Measurements from ENCODE around the gene ZNG1F.
"Not testable (repeated sequence)": the region's sequence is repeated elsewhere in the genome, so short reads cannot be mapped to it uniquely, and the experiment has no call there.

ZNG1F gene

GRCh38 chr9:41126746-41127446, 62.2 kb downstream of the ZNG1F start:
- CTCF ChIA-PET, DNase-seq, H3K9me3 Mint-ChIP-seq, H3K36me3 Mint-ChIP-seq, H3K4me1 Mint-ChIP-seq, H3K27me3 Mint-ChIP-seq, H3K27ac Mint-ChIP-seq, H3K4me3 Mint-ChIP-seq: not testable (repeated sequence)

- H3K36me3 Mint-ChIP-seq, H3K9me3 Mint-ChIP-seq, CTCF ChIA-PET, H3K27ac Mint-ChIP-seq, DNase-seq, H3K4me1 Mint-ChIP-seq, H3K27me3 Mint-ChIP-seq, H3K4me3 Mint-ChIP-seq: not testable (repeated sequence)
Observed at GRCh38 chr9:41125936-41126335, 63.2 kb downstream of the ZNG1F start.

GRCh38 chr9:41125109-41125658, 63.9 kb downstream of the ZNG1F start:
- not testable (repeated sequence) for H3K4me1 Mint-ChIP-seq, H3K27ac Mint-ChIP-seq, H3K27me3 Mint-ChIP-seq

GRCh38 chr9:41124250-41125108, 64.6 kb downstream of the ZNG1F start:
- DNase-seq, H3K4me1 Mint-ChIP-seq, CTCF ChIA-PET, H3K27me3 Mint-ChIP-seq, H3K9me3 Mint-ChIP-seq, H3K27ac Mint-ChIP-seq, H3K4me3 Mint-ChIP-seq, H3K36me3 Mint-ChIP-seq: not testable (repeated sequence)

More at GRCh38 chr9:41125109-41125658, 63.9 kb downstream of the ZNG1F start:
- H3K9me3 Mint-ChIP-seq, H3K36me3 Mint-ChIP-seq, H3K4me3 Mint-ChIP-seq, DNase-seq, CTCF ChIA-PET: not testable (repeated sequence)

DNA sequence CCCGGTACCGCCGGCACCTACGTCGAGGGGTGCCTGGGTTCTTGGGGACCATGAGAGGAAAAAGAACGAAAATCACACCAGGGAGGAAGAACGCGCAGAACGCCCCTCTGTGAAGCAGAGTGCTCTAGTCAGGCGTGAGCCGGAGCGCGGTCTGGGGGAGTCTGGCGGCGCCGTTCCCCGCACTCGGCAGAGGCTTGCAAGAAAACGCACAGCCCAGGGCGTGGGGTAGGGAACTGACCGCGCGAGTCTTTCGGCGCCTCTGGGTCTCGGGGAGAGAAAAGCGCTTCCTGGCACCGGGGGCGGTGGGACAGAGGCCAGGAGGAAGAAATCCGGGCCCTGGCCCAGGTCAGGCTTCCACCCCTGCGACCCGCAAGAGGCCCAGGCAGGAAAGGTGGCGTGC, 65.3 kb downstream of the ZNG1F start:
- DNase-seq, H3K4me3 Mint-ChIP-seq, CTCF ChIA-PET, H3K9me3 Mint-ChIP-seq, H3K4me1 Mint-ChIP-seq, H3K27me3 Mint-ChIP-seq, H3K36me3 Mint-ChIP-seq, H3K27ac Mint-ChIP-seq: not testable (repeated sequence)

- H3K4me3 Mint-ChIP-seq: not testable (repeated sequence)
Observed at GRCh38 chr9:41123396-41123795, 65.7 kb downstream of the ZNG1F start.

GRCh38 chr9:41120696-41121095, 68.4 kb downstream of the ZNG1F start:
- H3K36me3 Mint-ChIP-seq, H3K4me1 Mint-ChIP-seq, H3K27ac Mint-ChIP-seq, CTCF ChIA-PET, DNase-seq, H3K9me3 Mint-ChIP-seq, H3K27me3 Mint-ChIP-seq, H3K4me3 Mint-ChIP-seq: not testable (repeated sequence)

More at GRCh38 chr9:41123396-41123795, 65.7 kb downstream of the ZNG1F start:
- CTCF ChIA-PET, H3K27ac Mint-ChIP-seq, H3K36me3 Mint-ChIP-seq, H3K4me1 Mint-ChIP-seq, H3K27me3 Mint-ChIP-seq, DNase-seq, H3K9me3 Mint-ChIP-seq: not testable (repeated sequence)

DNA sequence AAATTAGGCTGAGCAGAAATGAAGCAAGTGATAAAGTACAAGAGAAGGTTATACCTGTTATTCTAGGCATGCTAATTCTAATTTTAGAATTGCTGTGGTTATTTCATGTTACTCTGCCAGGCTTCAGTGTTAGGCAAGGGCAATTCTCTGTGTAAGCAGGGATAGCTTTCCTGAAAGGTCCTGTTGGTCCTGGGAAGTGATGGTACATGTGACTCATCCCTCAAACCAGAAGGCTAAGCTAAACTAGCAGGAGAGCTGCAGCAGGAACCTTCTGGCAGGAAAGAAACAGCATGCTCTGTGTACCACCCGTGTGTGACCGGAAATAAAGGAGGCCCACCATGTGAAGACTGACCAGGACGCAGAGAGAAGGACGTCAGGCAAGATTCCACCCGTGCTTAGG, 69.4 kb downstream of the ZNG1F start:
- H3K4me1 Mint-ChIP-seq, CTCF ChIA-PET, H3K27me3 Mint-ChIP-seq, DNase-seq, H3K4me3 Mint-ChIP-seq, H3K36me3 Mint-ChIP-seq, H3K27ac Mint-ChIP-seq, H3K9me3 Mint-ChIP-seq: not testable (repeated sequence)

DNA sequence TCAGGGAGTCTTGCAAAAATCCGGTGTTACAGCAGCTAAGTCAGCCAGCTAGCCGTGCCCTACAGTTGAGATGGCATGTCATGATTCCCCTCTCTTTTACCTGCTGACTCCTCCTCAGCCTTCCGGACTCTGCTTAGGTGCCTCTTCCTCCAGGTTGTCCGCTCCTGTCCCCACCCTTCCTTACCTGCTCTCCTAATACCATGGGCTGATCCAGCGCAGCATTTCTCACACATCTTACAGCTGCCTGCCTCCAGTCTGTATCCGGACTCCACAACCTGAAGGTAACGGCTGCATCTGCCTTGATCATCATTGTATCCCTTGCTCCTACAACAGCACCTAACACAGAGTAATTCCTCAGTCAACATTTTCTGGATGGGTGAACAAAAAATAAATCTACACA, 69.8 kb downstream of the ZNG1F start:
- H3K4me3 Mint-ChIP-seq, CTCF ChIA-PET: not testable (repeated sequence)

GRCh38 chr9:41113348-41113747, 75.8 kb downstream of the ZNG1F start:
- H3K4me3 Mint-ChIP-seq, CTCF ChIA-PET, DNase-seq, H3K27me3 Mint-ChIP-seq, H3K4me1 Mint-ChIP-seq, H3K27ac Mint-ChIP-seq, H3K9me3 Mint-ChIP-seq, H3K36me3 Mint-ChIP-seq: not testable (repeated sequence)

More for the DNA sequence above, 69.8 kb downstream of the ZNG1F start:
- H3K27me3 Mint-ChIP-seq, H3K9me3 Mint-ChIP-seq, H3K4me1 Mint-ChIP-seq, H3K27ac Mint-ChIP-seq, H3K36me3 Mint-ChIP-seq: not testable (repeated sequence)
- peak; percentile 17 for DNase-seq

DNA sequence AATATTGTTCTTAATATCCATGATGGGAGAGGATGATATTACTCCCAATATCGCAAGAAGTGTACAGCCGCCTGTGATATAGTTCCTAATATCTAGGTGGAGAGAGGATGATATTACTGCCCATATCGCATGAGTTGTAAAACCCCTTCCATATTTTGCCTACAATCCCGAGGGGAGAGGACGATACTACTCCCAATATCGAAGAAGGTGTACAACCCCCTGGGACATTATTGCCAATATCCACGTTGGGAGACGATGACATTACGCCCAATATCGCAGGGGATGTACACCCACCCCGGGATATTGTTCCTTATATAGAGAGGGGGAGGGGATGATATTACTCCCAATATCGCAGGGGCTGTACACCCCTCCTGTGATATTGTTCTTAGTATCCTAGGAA, 77.7 kb downstream of the ZNG1F start:
- H3K27ac Mint-ChIP-seq, H3K9me3 Mint-ChIP-seq, DNase-seq, CTCF ChIA-PET, H3K4me3 Mint-ChIP-seq, H3K36me3 Mint-ChIP-seq, H3K4me1 Mint-ChIP-seq: not testable (repeated sequence)
- peaks cover 12% of the 10 kb centered on the region for H3K27me3 Mint-ChIP-seq

GRCh38 chr9:41110913-41111312, 78.2 kb downstream of the ZNG1F start:
- CTCF ChIA-PET, H3K4me3 Mint-ChIP-seq, H3K36me3 Mint-ChIP-seq, H3K4me1 Mint-ChIP-seq, H3K9me3 Mint-ChIP-seq, DNase-seq, H3K27ac Mint-ChIP-seq: not testable (repeated sequence)
- peaks cover 12% of the 10 kb centered on the region for H3K27me3 Mint-ChIP-seq

- H3K9me3 Mint-ChIP-seq, H3K4me1 Mint-ChIP-seq, H3K36me3 Mint-ChIP-seq, H3K27ac Mint-ChIP-seq, H3K4me3 Mint-ChIP-seq, CTCF ChIA-PET: not testable (repeated sequence)
- H3K27me3 Mint-ChIP-seq: peaks cover 12% of the 10 kb centered on the region
- peak; percentile 39 for DNase-seq
Observed at GRCh38 chr9:41109253-41109652, 79.9 kb downstream of the ZNG1F start.

- peaks cover 14% of the 10 kb centered on the region for H3K27me3 Mint-ChIP-seq
- H3K4me3 Mint-ChIP-seq, H3K9me3 Mint-ChIP-seq, H3K36me3 Mint-ChIP-seq, H3K27ac Mint-ChIP-seq, CTCF ChIA-PET, H3K4me1 Mint-ChIP-seq, DNase-seq: not testable (repeated sequence)
Observed at GRCh38 chr9:41108816-41109215, 80.3 kb downstream of the ZNG1F start.

GRCh38 chr9:41106472-41107116, 82.5 kb downstream of the ZNG1F start:
- H3K4me1 Mint-ChIP-seq, H3K9me3 Mint-ChIP-seq, CTCF ChIA-PET, H3K36me3 Mint-ChIP-seq, H3K4me3 Mint-ChIP-seq, DNase-seq, H3K27ac Mint-ChIP-seq: not testable (repeated sequence)
- peaks cover 16% of the 10 kb centered on the region for H3K27me3 Mint-ChIP-seq
